Stimulated activated naive B cell treated with anti-CD40 and anti-IgM and Interleukin-4, amounts not matched to agents 10 μg/mL and 1 μg/mL and 100 μg/mL, for 72 hours (primary cell): ENCODE results near the gene ANP32A.

Experiments
- ATAC-seq, 2 donors: fragments of 150-1000 bp; cut with Tn5 transposase; replicated peaks; 2 replicates each; pipeline ENCODE4 v1.10.0; 2021; ENCODE audit warnings: moderate library complexity in 1 of 2
- DNase-seq: peaks from one replicate; pipeline ENCODE4 v3.0.0; 2021
- H3K27ac Mint-ChIP-seq: one replicate; pipeline ENCODE4 v1.8.0; 2022; ENCODE audit warnings: mild to moderate bottlenecking, mixed read lengths
- H3K27me3 Mint-ChIP-seq, 2 donors: one replicate each; pipeline ENCODE4 v1.8.0; 2022; ENCODE audit warnings: mixed read lengths in 2 of 2
- H3K36me3 Mint-ChIP-seq, 2 donors: one replicate each; pipeline ENCODE4 v1.8.0; 2022; ENCODE audit warnings: mixed read lengths in 2 of 2, mild to moderate bottlenecking in 1 of 2
- H3K4me1 Mint-ChIP-seq, 2 donors: one replicate each; pipeline ENCODE4 v1.8.0; 2022; ENCODE audit warnings: mixed read lengths in 2 of 2, mild to moderate bottlenecking in 1 of 2
- H3K4me3 Mint-ChIP-seq, 2 donors: one replicate each; pipeline ENCODE4 v1.8.0; 2022; ENCODE audit warnings: mild to moderate bottlenecking in 2 of 2, mixed read lengths in 2 of 2, moderate library complexity in 1 of 2
- H3K9me3 Mint-ChIP-seq, 2 donors: one replicate each; pipeline ENCODE4 v1.8.0; 2022; ENCODE audit warnings: mixed read lengths in 2 of 2, mild to moderate bottlenecking in 1 of 2

Gene ANP32A

DNA sequence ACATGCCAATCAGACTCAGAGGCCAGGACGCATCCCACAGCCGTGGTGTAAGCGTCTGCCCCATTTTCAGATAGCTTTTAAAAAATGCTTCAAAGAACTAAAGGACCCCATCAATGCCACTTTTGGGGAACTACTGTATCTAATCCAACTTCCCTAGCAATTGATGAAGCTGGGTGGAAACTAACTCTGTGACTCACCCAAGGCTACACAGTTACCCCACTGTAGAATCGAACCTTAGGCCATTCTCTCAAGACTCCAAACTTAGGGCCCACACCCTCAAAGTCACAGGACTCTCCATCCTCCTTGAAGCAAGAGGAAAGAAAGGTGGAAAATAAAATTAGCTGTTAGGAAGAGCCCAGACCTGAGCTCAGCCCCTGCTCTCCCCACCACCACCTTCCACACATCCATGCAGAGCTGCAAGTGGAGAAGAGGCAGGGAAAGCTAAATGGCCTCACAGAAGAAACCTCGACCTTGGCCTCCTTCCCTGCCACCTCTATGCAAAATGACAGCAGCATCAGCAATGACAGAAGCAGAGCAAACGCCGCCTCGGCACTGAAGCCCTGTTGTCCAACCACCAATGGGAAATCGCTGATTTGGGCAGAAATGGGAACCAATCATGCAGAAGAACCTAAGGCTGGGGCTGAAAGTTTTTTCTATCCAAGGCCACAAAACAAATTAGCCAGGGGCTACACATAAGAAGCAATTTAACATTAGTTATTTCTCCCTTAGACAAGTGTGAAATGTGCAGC is 22.2 kb downstream of the ANP32A start:
- Mint-ChIP-seq H3K4me3 (no peak overlapping the region), H3K27ac (peak overlapping the region; percentile 34), H3K36me3 (peaks cover 19 to 37% of the 10 kb centered on the region in 2 donors), H3K9me3 (no peaks in the 10 kb centered on the region), H3K4me1 (peaks cover 75 to 100% of the 10 kb centered on the region in 2 donors), H3K27me3 (no peaks in the 10 kb centered on the region)
- DNase-seq (no peak), ATAC-seq (no peak)

DNA sequence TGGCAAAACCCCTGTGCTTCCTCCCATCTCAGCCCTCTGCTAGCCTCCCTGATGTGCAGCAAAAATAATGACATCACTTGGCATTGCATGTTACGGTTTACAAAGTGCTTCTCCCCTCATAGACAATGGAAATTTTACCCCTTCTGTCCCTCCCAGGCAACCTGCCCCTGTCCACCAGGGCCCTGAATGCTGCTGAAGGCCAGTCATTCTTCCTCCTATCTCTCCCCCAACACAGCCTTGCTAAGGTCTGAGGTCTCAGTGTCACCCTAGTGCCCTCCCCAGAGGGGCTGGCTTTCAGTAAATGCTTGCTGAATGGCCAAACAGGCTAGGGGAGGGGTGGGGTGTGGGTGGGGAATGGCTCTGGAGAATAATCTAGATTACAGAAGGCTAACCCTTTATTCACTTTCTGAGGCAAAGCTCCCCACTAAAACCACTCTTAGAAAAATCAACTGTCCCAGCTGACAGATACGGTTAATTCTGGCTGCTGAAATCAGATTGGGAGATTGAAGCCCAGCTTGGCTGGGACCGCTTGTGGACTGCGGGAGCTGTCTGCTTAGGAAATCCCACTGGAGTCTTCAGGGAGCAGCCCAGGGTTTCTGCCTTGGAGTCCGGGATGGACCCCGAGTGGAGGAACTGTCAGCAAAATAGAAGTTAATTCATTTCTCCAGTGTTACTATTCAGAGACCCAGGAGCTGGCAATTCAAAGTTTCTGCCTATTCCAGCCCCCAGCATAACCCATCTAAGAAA is 22.9 kb downstream of the ANP32A start:
- peaks cover 78 to 100% of the 10 kb centered on the region in 2 donors for H3K4me1 Mint-ChIP-seq
- ATAC-seq (peak in 1 of 2 donors; percentile 14), DNase-seq (no peak)
- H3K36me3 Mint-ChIP-seq: peaks cover 21 to 41% of the 10 kb centered on the region in 2 donors
- no peaks in the 10 kb centered on the region for H3K27me3 Mint-ChIP-seq
- peak overlapping the region; percentile 37 for H3K27ac Mint-ChIP-seq
- peak overlapping the region; percentile 14 to 52 for H3K4me3 Mint-ChIP-seq
- no peaks in the 10 kb centered on the region for H3K9me3 Mint-ChIP-seq

DNA sequence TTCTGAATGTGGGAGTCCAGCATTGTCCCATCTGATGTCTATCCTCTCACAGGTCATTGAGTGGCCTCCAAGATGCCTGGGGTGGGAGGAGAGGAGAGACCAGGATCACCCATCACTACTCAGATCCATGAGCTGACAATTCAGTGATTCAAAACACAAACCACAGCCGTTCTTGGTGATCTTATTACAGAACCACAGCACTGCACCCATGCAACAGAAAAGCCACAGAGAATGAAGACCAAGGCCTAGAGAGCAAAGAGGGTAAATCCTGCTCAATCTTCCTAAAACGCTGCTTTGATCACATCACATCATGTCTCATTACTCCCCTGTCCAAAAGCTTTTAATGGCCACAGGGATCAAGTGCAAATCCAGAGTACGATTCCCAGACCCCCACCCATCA is 23.5 kb downstream of the ANP32A start:
- DNase-seq (peak; percentile 22), ATAC-seq (peak; percentile 40 to 48)
- Mint-ChIP-seq H3K9me3 (no peaks in the 10 kb centered on the region), H3K4me3 (peak overlapping the region; percentile 14 to 52), H3K36me3 (peaks cover 24 to 45% of the 10 kb centered on the region in 2 donors), H3K27me3 (no peaks in the 10 kb centered on the region), H3K4me1 (peaks cover 81 to 100% of the 10 kb centered on the region in 2 donors), H3K27ac (peak overlapping the region; percentile 37)

DNA sequence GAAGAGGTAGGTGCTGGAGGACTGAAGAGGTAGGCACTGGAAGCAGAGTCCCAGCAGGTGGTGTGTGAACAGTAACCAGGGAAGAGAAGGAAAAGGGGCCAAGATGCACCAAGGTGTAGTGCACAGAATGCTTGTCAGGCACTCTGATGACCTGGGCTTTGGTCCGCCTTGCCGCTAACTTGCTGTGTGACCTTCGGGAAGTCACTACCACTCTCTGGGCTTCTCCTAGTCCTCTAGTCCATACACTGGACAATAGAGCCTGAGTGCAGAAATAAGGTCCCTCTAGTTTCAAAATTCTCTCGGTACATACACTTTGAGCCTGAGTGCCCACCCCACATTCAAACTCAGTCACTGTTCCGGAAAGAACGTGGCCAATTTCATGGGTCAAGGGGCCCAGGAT is 24.1 kb downstream of the ANP32A start:
- Mint-ChIP-seq H3K9me3 (no peaks in the 10 kb centered on the region), H3K4me1 (peaks cover 82 to 100% of the 10 kb centered on the region in 2 donors), H3K4me3 (peak overlapping the region in 1 of 2 donors; percentile 41), H3K36me3 (peaks cover 24 to 42% of the 10 kb centered on the region in 2 donors), H3K27ac (peak overlapping the region; percentile 32), H3K27me3 (no peaks in the 10 kb centered on the region)
- DNase-seq: no peak
- ATAC-seq: no peak

DNA sequence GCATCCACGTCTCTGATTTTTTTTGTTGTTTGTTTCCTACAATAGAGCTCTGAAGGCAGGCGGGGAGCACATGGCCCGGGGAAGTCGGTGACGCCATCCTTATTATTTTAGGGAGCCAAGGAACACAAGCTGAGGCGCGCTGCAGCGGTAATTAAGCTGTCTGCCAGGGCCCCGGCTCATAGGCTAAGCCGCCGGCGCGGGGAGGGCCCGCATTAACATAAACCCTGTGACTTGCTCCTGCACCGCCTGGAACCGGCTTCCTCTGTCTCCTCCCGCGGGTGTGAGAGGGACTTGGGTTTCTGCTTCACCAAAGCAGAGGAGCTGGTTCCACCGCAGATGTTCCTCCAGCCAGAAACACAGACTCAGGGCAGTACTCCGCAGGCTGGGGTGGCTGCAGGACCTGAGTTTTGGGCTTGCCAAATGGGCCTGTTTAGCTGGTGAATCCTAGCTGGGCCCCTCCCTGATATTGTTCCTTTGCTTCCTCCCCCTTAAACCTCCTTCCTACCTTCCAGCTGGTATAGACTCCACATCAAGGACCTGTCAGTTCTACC is 25.3 kb downstream of the ANP32A start:
- Mint-ChIP-seq H3K36me3 (peaks cover 23 to 43% of the 10 kb centered on the region in 2 donors), H3K4me3 (peak overlapping the region; percentile 81 to 82), H3K27me3 (no peaks in the 10 kb centered on the region), H3K9me3 (no peaks in the 10 kb centered on the region), H3K4me1 (peaks cover 84 to 100% of the 10 kb centered on the region in 2 donors), H3K27ac (peak overlapping the region; percentile 91)
- ATAC-seq: peak; percentile 68 to 73
- DNase-seq: peak; percentile 70

DNA sequence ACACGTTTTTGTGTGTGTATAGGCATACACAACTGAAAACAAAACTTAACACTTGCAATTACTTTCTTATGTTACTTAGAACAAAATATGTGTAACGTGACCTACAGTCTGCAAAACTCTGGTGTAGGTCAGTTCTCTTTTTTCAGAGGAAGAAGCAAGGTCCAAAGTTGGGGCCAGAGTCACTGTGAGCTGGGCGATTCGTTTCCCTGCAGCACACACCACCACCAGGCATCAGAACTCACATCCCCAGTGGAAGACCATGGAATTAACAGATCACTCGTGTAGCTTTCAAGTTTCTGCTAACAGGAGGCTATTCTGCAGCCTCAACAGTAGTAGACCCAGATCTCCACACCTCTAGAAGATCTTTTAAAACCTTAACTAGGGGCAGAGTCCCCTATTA is 25.8 kb downstream of the ANP32A start:
- Mint-ChIP-seq H3K36me3 (peaks cover 21 to 41% of the 10 kb centered on the region in 2 donors), H3K9me3 (no peaks in the 10 kb centered on the region), H3K27me3 (no peaks in the 10 kb centered on the region), H3K27ac (peak overlapping the region; percentile 91), H3K4me1 (peaks cover 86 to 100% of the 10 kb centered on the region in 2 donors), H3K4me3 (peak overlapping the region; percentile 81 to 82)
- ATAC-seq: peak; percentile 0 to 21
- DNase-seq: no peak

DNA sequence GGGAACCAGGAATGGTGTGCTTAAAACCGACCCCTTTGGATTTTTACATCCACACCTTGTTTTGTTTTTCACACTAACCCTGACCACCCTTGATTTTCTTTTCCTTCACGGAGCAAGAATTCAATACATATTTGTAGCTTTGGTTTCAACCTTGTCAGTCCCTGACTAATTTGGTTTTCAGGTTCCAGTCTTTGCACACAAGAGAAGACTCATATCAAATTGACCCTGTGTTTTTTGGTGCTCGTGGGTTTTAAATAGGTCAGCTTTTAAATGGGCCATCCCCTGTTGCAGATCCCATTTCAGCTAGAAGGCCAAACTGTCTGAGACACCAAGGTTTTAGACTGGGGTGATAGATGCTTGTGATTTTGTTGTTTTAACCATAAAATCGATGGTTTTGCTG is 26.4 kb downstream of the ANP32A start:
- peak overlapping the region; percentile 81 to 82 for H3K4me3 Mint-ChIP-seq
- peak overlapping the region; percentile 91 for H3K27ac Mint-ChIP-seq
- no peaks in the 10 kb centered on the region for H3K9me3 Mint-ChIP-seq
- no peaks in the 10 kb centered on the region for H3K27me3 Mint-ChIP-seq
- peak; percentile 2 to 19 for ATAC-seq
- no peak for DNase-seq
- H3K36me3 Mint-ChIP-seq: peaks cover 18 to 44% of the 10 kb centered on the region in 2 donors
- H3K4me1 Mint-ChIP-seq: peaks cover 86 to 100% of the 10 kb centered on the region in 2 donors

DNA sequence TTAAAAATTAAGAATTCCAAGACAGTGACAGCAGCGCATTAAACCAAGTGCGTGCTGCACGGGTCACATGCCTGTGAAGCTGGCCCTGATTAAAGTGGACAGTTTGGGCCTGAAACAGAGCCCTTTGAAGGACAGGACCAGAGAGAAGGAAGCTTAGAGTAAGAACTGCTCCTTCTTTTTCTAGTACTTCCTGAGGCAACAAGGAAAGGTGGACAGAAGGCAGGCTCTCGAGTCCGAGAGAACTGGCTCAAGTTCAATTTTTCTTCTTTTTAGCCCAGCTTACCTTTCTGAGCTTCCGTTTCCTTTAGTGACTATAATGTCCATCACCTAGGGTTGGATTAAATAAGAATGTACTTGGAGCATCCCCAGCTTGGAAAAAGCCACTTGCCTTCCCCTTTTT is 26.9 kb downstream of the ANP32A start:
- DNase-seq (no peak), ATAC-seq (no peak)
- Mint-ChIP-seq H3K27ac (no peak overlapping the region), H3K4me1 (peaks cover 84 to 100% of the 10 kb centered on the region in 2 donors), H3K36me3 (peaks cover 14 to 41% of the 10 kb centered on the region in 2 donors), H3K4me3 (peak overlapping the region in 1 of 2 donors; percentile 13), H3K27me3 (no peaks in the 10 kb centered on the region), H3K9me3 (no peaks in the 10 kb centered on the region)

DNA sequence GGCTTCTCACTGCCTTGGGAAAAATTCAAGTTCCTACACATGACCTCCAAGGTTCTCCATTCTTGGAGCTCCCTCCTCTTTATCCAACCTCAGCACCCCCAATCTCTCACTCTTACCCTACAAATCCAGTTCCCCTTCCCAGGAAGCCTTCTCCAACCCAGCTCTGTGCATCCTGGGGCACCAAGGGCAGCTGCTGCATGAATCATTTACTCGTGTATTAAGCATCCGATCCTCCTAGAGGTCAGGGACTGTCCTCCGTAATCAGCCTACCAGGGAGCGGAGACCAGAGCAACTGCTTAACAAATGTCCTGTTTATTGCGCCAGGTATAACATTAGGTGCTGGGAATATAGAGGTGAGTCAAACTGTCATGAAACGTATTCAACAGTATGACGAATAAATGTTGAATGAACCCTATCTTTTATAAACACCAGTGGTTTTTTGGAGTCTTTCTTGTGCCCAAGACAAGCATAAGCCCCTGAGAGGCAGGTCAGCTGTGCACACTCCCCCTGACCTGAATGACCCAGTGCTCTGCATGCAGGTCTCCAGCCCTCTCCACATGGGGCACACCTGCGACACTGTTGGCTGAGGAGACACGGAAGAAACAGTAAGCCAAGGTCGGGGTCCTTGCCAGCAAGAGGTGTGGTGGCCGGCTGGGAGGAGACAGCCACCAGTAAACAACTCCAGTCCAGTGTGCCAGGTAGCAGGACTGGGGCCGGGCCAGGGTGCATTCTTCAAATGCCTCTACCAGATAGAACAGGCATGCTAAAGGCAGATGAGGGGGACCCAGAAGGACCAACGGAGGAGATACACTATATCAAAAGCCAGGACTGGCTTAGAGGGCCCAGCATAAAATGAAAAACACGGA is 27.6 kb downstream of the ANP32A start:
- H3K9me3 Mint-ChIP-seq: no peaks in the 10 kb centered on the region
- DNase-seq (no peak), ATAC-seq (no peak)
- peak overlapping the region; percentile 97 for H3K27ac Mint-ChIP-seq
- peaks cover 18 to 40% of the 10 kb centered on the region in 2 donors for H3K36me3 Mint-ChIP-seq
- peak overlapping the region; percentile 58 to 73 for H3K4me3 Mint-ChIP-seq
- peaks cover 82 to 100% of the 10 kb centered on the region in 2 donors for H3K4me1 Mint-ChIP-seq
- H3K27me3 Mint-ChIP-seq: no peaks in the 10 kb centered on the region

DNA sequence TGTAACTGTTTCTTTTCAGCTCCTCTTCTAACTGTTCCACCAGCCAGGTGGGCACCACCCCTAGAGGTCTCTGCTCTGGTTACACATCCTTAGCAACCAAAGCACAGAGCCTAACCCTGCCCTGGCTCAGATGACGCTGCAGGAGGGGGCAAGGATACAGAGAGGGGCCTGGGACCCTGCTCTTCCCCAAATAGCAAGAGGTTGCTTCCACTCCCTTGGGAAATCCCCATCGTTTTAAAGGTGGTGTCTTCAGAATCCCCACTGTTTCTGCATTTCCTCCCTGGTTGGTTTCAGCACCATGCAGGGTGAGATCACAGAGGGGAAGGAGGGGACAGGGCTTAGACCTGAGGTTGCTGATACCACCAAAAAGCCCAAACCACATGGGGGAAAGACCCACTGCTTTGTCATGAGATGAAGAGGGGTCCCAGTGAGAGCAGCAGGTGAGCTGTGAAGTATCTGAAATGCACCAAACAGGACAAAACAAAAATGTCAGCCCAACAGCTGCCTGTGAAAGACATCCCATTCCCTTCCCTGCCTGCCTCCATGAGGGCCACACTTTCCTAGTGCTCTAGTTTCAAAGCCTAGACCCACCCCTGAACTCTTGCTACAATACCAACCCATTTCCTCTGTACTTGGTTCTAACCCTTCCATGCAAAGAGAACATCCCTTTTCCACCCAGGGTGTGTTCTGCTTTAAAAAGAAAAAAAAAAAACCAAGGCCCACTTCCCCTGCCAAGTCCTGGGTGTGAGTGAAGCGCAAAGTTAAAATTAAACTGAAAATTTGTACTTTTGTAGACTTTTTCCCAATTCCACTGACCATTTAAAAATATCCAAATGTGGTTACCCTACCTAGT is 29.0 kb downstream of the ANP32A start:
- Mint-ChIP-seq H3K4me1 (peaks cover 78 to 91% of the 10 kb centered on the region in 2 donors), H3K27ac (peak overlapping the region; percentile 97), H3K4me3 (peak overlapping the region; percentile 61 to 74), H3K27me3 (no peaks in the 10 kb centered on the region), H3K9me3 (no peaks in the 10 kb centered on the region), H3K36me3 (peaks cover 19 to 51% of the 10 kb centered on the region in 2 donors)
- peak; percentile 76 for DNase-seq
- ATAC-seq: peak; percentile 81 to 82

DNA sequence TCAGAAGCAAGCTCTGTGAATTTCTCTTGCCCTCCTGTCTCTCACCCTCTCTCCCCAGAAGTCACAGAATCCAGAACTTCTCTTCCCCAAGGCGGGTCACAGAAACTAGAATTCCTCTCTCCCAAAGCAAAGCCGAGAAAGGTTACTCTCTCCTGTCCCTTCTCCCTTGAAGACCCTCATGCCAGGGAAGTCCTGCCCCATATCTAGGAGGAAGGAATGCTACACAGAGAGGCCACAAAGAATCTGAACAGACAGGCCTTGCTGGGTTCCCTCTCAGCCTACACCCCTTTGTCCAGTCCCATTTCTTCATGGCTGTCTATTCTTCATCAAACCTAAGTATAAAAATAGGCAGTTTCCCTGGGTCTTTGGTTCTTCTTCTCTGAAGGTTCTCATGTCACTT is 29.8 kb downstream of the ANP32A start:
- Mint-ChIP-seq H3K4me3 (peak overlapping the region; percentile 61 to 74), H3K4me1 (peaks cover 72 to 86% of the 10 kb centered on the region in 2 donors), H3K36me3 (peaks cover 23 to 51% of the 10 kb centered on the region in 2 donors), H3K9me3 (no peaks in the 10 kb centered on the region), H3K27ac (peak overlapping the region; percentile 97), H3K27me3 (no peaks in the 10 kb centered on the region)
- no peak for ATAC-seq
- DNase-seq: no peak

DNA sequence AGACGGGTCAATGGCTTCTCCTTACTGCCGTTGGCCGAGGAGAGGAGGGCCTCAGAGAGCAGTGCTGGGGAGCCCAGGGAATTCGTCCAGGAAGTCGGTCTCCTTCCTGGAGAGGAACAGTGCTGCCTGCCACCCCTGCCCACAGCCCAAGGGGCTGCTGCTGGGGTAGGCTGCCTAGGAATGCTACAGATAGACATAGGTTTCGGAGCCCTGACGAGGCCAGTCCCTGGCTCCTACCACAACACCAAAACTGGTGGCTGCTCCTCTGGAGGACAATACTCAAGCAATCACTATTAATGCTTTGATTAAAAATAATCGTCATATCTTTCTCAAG is 30.5 kb downstream of the ANP32A start:
- Mint-ChIP-seq H3K9me3 (no peaks in the 10 kb centered on the region), H3K4me3 (peak overlapping the region in 1 of 2 donors; percentile 48), H3K27me3 (no peaks in the 10 kb centered on the region), H3K36me3 (peaks cover 25 to 55% of the 10 kb centered on the region in 2 donors), H3K27ac (peak overlapping the region; percentile 97), H3K4me1 (peaks cover 65 to 86% of the 10 kb centered on the region in 2 donors)
- ATAC-seq (no peak), DNase-seq (no peak)
